Putamen (tissue), 1 donor: Measurements from ENCODE around the gene CSTF1.

Experiments
- DNase-seq: peaks from one replicate; pipeline ENCODE4 v3.0.0-alpha.2; 2016; ENCODE audit warnings: low spot score

The CSTF1 gene

GRCh38 chr20:56392132-56392880 is at the start of gene CSTF1, which contains the start of gene AURKA:
Gene CSTF1, plus strand, starts transcription at chr20:56392645. Its CDS starts 2,908 bp downstream, at chr20:56395553.
Gene AURKA, minus strand, starts transcription at chr20:56392215. Its CDS starts 4,018 bp downstream, at chr20:56388197.
- DNase-seq = peak; percentile 99

GRCh38 chr20:56342783-56343182 is 49.7 kb upstream of the CSTF1 start:
- no peak for DNase-seq

- DNase-seq = peak; percentile 25
Measured at GRCh38 chr20:56343861-56344381, 48.5 kb upstream of the CSTF1 start.

- DNase-seq = no peak
Measured at GRCh38 chr20:56345911-56346310, 46.5 kb upstream of the CSTF1 start.

GRCh38 chr20:56347628-56348304 is 44.7 kb upstream of the CSTF1 start:
- DNase-seq = no peak

- DNase-seq = no peak
Measured at GRCh38 chr20:56348305-56348693, 44.1 kb upstream of the CSTF1 start.

- DNase-seq = no peak
Measured at GRCh38 chr20:56348746-56349145, 43.7 kb upstream of the CSTF1 start.

GRCh38 chr20:56350842-56351241 is 41.6 kb upstream of the CSTF1 start:
- DNase-seq = no peak

- no peak for DNase-seq
Measured at GRCh38 chr20:56352345-56353055, 39.9 kb upstream of the CSTF1 start.

GRCh38 chr20:56353356-56353755 is 39.1 kb upstream of the CSTF1 start:
- no peak for DNase-seq

- peak; percentile 9 for DNase-seq
Measured at GRCh38 chr20:56358070-56358469, 34.4 kb upstream of the CSTF1 start.

GRCh38 chr20:56358600-56359211 is 33.7 kb upstream of the CSTF1 start, which contains the start of gene FAM210B:
Gene FAM210B, plus strand, starts transcription at chr20:56358974. Its CDS starts 32 bp downstream, at chr20:56359006.
- peak; percentile 95 for DNase-seq

- peak; percentile 35 for DNase-seq
Measured at GRCh38 chr20:56359212-56360132, 33.0 kb upstream of the CSTF1 start.

GRCh38 chr20:56360133-56360907 is 32.1 kb upstream of the CSTF1 start:
- no peak for DNase-seq

GRCh38 chr20:56360908-56361205 is 31.6 kb upstream of the CSTF1 start:
- DNase-seq = no peak

GRCh38 chr20:56361900-56362299 is 30.5 kb upstream of the CSTF1 start:
- no peak for DNase-seq

- DNase-seq = no peak
Measured at GRCh38 chr20:56362833-56363413, 29.5 kb upstream of the CSTF1 start.

GRCh38 chr20:56363491-56363890 is 29.0 kb upstream of the CSTF1 start:
- no peak for DNase-seq

- DNase-seq = peak; percentile 84
Measured at GRCh38 chr20:56368351-56369134, 23.9 kb upstream of the CSTF1 start.
